GM19238 (cell line): ENCODE results near the gene CCDC57.
"Not testable (repeated sequence)": the region's sequence is repeated elsewhere in the genome, so short reads cannot be mapped to it uniquely, and the experiment has no call there.

Source experiments
- DNase-seq: peaks from one replicate; pipeline ENCODE4 v3.0.0; 2011; ENCODE audit warnings: low spot score; ENCODE audit not compliant: insufficient read length

Gene CCDC57

DNA sequence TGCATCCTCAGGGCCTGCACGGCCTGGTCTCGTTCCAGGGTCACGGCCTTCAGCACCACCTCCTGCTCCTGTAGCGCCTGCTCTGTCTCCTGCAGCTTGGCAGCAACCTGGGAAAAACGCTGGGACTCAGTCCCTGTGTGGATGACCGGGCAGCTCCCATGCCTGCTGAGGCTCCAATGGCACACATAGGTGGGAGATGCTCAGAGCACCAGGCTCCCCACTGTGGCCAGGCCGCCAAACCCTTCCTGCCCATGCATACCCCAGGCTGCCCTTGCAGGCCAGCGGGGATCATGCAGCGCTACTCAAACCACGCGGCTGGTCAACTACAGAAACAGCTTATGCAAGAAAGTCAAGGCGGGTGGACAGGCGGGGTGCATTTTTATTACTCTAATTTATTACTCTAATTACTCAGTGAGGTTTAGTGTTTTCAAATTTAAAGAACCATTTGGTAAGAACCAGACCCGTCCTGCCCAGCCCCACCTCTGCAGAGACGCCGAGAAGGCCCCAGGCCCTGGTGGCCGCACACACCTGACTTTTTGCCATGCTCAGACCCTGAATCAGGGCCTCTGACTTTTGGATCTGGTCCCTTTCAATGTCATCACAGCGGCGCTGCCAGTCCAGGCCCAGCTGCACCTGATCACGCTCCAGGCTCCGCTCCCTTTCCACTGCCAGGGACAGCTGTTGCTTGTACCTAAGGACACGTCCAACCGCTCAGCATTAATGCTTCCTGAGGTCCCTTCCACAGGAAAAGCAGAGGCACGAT, 34.0 kb downstream of the CCDC57 start:
- DNase-seq, result no peak

DNA sequence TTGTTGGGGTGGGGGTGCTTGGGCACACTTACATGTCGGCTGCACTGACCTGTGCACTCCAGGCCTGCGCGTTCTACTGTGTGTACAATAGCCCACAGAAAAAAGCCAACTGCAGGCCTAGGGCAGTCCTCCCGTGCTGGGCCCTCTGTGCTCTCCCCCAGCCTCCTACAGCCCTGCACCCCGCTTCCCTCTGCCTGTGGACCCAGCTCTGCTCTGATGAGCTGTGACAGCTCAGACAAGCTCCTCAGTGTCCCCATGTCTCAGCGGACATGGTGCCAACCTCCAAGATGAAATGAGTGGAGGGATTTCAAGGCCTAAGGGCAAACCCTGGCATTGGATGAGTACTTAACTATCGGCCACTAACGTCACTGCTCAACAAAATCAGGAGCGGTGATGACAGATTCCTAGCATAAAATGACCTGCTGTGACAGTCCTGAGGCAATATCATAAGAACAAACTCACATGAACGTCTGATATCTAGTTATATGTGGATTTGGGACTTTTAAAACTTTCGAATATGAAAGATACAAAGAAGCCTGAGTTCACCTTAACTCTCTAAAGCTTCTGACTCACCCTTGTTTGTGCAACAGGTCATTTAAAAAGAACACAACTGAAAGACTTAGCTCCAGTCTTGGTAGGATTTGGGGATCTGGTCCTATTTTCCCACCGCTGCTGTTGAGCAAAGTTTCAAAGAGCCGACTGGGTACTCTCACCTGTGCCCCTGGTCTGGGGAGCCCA, 34.7 kb downstream of the CCDC57 start:
- DNase-seq, result no peak

DNA sequence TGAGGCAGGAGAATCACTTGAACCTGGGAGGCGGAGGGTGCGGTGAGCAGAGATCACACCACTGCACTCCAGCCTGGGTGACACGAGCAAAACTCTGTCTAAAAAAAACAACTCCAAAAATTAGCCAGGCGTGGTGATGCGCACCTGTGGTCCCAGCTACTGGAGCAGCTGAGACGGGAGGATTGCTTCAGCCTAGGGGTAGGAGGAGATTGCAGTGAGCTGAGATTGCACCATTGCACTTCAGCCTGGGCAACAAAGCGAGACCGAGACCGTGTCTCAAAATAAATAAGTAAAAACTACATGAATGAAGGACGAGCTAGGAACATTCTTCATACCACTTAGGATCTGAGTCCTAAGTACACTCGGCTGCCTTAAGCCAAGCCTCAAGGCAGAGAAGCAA, 35.4 kb downstream of the CCDC57 start:
- DNase-seq, result no peak

DNA sequence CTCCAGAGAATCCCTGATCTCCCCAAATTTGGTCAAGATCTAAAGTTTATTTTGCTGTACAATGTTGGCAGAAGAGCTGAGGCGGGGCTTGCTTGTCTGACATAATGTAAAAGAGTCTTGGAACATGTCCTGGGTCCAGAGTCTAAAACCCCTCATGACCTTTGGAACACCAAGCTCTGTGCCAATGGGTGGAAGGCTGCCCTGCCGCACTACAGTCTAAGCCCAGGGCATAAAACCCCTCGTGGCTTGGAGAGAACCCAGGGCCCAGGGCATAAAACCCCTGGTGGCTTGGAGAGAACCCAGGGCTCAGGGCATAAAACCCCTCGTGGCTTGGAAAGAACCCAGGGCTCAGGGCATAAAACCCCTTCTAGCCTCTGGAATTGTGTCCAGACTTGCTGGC, 36.7 kb downstream of the CCDC57 start:
- no peak for DNase-seq

DNA sequence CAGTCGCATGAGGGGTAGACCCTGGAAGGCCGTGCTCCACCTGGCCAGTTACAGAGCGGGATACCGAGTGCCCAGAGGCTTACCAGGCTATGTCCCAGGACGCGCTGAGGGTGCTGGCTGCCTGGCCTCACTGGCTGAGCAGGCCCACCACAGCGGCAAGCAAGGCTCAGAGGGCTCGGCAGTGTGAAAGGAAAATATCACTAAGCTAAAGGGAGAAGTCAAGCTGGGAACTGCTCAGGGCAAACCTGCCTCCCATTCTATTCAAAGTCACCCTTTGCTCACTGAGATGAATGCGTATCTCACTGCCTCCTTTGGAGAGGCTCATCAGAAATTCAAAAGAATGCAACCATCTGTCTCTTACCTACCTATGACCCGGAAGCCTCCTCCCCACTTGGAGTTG, 37.4 kb downstream of the CCDC57 start:
- no peak for DNase-seq

DNA sequence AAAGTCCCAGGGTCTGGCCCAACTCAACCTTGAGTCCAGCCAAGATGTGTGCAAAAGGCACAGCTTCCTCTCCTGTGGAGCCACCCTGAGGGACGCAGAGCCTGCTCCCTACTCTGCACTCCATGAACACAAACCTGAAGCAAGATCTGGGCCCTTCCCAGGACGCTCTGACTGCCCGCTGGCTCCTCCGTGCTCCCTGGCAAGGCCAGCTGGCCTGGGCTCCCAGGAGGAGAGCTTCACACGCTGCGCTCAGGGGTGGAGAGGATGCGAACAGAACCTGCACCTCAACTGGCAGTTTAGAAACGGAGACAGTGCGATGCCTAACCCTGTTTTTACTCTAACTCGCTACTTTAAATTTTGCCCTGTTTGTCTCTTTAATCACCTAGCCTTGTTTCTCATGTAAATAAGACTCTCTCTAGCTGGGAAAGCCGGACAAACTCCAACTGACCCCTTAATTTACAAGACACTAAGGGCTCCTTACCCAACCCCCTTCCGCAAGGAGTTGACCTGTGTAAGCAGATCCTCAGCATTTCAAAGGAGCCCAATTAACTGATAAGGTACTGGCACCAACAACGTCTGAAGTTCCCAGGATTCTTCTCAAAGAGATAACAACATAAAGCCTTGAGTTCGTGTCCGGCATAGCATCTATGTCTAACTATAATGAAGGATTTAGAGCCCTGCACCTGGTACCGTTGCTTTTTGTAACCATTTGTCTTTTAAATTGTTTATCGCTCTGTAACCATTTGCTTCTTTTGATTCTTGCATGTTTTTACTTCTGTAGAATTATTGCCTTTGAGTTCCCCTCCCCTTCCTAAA, 38.4 kb downstream of the CCDC57 start:
- not testable (repeated sequence) for DNase-seq

DNA sequence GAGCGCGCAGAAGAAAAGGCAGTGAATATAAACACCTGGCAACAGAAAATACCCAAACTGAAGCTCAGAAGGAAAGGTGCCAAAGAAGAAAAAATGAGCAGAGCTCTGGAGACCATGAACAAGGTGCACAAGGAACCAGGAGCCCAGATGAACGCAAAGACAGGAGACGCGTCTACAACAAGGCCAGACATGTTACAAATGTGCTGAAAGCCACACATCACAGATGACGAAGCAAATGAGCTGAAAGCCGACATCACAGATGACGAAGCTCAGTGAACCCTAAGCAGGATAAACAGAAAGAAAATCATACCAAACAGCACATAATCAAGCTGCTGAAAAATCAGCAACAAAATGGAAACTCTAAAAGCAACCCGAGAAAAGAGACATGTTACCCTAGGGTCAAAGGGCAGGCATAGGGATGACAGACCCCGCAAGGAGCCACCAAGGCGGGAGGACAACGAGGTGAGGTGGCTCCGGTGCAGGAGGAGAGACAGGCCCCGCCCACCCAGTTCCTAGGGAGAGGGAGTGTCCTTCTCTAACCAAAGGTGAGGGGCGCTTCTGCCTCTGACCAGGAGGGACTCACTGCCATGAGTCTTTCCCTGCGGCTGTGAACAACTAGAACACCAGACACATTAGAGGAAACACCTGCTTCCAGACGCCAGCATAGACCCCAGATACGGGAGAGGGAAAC, 39.1 kb downstream of the CCDC57 start:
- DNase-seq, result no peak

DNA sequence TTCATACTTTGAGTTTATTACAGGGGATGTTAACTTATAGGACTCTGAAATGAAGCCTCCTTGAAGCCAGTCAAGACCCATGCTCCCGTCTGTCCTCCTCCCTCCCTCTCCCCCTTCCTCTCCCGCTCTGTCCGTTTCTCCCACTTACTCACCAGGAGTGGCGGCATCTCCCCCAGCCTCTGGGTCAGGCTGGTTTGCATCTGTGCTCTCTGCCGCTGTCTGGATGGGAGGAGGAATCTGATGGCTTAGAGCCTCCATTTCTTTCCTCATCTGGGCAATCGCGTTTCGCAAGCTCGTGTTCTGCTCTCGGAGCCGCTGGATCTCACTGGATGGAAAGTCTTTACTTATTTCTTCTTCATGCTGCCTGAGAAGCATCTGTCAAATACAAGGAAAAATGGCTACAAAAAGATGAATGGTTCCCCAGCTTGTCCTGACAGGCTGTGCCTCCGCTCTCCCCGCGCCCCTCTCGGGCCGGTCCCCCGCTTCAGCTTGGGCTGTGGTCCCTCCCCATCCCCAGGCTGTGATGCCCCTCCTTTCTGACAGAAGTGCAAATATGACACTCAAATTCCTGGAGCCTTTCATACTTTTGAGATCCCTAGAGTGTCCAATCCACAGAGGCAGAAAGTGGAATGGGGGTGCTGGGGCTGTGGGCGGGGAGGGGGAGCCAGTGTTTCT, 40.0 kb downstream of the CCDC57 start:
- DNase-seq, result no peak

DNA sequence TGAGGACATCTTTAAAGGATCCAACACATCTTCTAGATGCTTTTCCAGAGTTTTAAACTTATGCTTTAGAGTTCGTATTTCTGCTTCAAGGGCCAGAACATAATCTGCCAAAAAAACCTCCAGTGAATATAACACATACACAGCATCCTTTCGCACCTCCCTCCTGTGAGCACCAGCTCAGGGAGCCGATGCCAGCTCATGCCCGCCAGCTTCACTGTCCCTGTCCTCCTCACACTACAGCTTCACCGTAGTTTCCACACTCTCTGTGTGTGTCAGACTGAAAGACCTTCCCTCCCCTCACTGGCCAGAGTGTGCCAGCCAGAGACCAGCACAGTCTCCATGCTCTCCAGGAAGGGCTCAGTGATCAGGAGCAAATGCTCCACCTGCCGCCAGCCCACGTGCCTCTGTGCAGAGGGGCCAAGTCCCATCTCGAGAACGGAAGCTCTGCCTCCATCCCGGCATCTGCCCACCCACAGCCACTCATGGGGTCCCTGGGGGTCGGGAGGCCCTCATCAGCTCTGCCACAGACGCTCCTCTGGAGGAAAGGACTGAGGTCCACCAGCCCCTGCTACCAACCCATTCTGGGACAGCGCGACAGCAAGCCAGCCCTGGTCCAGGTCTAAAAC, 40.8 kb downstream of the CCDC57 start:
- no peak for DNase-seq

DNA sequence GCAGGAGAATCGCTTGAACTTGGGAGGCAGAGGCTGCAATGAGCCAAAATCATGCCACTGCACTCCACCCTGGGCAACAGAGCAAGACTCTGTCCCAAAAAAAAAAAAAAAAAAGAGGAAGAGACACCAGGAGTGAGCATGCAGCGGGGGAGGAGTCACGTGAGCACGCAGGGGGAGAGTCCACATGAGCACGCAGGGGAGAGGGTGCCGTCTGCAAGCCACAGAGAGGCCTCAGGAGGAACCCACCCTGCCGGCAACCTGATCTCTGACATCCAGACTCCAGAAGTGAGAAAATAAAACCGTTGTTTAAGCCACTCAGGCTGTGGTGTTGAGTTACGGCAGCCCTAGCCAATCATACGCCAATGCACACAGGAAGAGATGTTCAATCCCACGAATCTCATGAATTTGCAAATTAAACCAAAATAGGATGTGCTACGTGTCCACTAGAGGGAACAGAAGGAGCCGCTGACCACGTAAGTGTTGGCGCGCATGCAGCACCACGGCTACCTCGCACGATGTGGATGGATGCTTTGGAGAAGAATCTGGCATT, 42.2 kb downstream of the CCDC57 start:
- no peak for DNase-seq

DNA sequence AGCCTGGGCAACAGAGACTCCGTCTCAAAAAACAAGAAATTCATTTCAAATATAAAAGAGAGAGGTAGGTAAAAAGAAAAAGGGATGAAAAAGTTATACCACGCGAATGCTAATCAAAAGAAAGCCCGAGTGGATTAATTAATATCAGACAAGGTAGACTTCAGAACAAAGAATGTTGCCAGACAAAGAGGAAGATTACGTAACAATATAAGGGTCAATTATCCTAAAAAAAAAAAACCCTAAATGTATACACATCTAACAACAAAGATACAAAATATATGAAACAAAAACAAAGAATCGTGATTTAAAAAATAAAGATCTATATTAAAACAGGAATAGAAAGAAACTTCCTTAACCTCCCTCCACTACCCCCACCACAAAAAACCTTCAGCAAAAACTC, 44.1 kb downstream of the CCDC57 start:
- DNase-seq, result no peak

DNA sequence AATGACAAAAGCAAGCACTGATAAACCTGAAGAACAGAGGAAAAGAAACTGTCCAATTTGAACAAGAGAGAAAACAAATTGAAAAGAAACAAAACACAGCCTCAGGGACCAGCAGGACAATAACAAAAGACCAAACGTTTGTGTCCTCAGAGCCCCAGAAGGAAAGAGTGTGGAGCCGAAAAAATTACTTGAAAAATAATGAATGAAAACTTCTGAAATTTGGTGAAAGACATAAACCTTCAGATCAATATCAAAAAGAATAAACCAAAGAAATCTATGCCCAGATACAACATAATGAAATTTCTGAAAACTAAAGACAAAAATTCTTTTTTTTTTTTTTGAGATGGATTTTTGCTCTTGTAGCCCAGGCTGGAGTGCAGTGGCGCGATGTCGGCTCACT, 45.6 kb downstream of the CCDC57 start:
- DNase-seq, result no peak

DNA sequence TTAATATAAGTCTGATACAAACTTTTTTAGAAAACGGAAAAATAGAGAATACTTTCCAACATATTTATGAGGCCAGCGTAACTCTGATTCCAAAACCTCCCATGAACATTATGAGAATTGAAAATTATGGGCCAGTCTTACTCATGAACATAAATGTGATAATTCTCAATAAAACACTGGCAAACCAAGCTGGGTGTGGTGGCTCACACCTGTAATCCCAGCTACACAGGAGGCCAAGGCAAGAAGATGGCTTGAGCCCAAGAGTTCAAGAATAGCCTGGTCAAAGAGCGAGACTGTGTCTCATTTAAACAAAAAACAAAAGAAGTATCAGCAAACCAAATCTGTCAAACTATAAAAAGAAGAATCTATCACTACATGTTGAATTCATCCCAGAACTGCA, 47.8 kb downstream of the CCDC57 start:
- DNase-seq, result no peak

DNA sequence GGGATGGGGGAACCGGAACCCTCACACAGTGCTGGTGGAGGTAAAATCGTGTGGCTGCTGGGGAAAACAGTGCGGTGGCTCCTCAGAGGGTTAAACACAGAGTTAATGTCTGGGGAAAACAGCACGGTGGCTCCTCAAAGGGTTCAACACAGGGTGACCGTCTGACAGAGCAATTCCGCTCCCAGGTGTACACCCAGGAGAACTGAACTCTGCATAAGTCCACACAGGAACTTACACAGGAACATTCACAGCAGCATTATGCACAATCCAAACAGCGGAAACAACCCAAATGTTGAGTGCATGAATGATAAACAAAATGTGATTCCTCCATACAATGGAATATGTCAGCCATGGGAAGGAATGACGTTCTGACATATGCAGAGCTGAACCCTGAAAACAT, 51.4 kb downstream of the CCDC57 start:
- DNase-seq, result no peak

DNA sequence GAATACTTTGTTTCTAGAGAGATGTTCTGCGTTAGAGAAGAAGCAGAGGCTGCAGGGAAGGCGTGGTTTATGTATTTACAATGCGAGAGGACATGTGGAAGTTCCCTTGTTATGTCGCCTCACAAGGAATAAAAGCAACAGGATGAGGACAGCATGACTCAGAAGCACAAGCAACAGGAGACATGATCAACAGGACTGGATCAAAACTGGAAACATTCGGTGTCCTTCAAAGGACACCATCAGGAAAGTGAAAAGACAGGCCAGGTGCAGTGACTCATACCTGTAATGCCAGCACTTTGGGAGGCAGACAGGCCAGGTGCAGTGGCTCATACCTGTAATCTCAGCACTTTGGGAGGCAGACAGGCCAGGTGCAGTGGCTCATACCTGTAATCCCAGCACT, 52.6 kb downstream of the CCDC57 start:
- no peak for DNase-seq

DNA sequence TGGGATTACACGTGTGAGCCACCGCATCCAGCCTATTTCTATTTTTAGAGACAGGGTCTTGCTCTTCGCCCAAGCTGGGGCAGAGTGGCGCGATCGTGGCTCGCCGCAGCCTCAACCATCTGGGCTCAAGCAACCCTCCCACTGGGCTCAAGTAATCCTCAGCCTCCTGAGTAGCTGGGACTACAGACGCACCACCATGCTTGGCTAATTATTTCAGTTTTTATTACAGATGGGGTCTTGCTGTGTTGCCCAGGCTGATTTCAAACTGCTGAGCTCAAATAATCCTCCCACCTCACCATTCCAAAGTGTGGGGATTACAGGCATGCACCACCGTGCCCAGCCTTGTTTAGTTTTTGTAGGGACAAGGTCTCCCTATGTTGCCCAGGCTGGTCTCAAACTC, 53.8 kb downstream of the CCDC57 start:
- no peak for DNase-seq

DNA sequence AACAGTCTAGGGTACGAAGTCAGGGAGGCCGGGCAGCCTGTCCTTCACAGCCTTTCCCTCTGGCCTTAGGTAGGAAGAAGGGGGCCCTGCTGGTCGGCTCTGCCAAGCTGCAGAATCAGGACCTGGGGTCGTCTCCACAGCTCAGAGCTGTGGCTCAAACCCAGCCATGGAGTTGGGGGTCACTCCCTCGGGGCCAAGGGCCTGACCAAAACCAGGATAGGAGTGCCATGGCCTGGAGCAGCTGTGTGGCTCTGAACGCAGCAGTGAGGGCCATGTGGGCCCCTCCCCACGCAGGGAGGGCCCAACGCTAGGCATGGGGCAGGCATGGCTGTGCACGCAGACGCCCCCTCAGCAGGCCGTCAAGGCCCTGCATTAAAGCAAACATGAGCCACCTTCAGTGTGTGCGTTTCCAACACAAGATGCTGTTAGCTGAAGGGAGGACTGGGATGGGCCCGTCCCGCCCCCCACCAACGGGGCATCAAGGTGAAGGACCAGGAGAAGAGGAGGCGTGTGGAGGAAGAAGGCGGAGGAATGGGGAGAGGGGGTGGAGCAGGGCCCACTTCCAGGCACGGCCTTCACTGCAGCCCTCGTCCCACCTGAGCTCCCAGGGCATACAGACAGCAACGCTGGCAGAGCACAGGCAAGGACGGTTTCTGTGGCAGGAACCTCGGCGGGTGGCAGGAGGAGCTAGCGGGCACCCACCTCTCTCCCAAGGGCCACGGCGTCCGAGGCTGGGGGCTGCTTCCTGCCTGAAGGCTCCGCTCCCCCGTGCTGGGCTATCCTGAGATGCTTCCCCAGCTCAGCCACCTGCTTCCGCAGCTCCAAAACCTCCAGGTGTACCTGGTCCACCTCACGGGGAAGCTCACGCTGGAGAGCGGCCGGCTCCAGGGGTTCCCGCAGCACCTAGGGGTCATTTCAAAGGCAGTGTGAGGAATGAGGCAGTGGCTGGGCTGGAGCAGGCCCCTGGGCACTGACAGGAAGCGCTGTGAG, 55.3 kb downstream of the CCDC57 start:
- DNase-seq, result no peak

DNA sequence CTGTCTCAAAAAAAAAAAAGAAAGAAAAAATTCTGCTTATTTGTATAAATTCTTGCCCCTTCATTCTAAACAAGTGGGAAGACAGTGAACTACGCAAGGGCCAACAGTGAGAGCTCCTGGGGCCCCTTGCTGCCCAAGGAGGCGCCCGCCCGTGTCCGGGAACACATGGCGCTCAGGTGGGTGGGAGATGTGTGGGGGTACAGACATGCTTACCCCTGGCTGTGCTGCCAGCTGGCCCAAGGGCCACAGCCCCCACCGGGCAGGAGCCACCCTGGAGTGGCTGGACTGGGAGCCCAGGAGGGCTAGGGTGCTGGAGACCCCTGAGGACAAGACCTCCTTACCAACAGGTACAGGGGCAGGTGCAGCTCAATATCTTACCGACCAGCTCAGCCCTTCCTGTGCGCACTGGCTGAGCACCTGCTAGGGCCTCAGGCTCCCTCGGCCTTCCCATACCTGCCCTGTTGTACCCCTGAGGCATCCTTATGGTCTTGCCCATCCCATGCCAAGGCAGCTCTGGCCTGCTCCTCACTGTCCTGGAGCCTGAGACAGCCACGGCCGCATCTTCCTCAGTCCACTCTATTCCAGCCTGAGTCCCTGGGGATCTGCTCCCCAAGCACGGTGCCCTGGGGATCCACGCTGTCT, 56.2 kb downstream of the CCDC57 start:
- DNase-seq, result no peak

DNA sequence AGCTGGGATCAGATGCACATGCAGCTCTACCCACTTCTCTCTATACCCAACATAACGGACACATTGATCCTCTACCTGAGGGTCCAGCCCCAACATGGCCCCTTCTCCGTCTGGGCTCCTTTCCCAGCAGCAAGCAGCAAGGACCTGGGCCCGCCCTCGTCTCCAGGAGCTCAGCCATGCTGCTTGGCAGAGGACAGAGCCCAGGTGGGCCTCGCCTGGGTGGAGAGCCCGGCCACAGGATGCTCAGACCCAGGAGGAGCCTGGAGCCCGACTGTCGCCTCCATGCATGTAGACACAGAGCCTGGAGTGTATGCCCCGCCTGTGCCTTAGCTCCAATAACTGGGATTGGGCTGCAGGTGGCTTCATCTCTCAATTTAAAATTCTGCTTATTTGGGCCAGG, 57.0 kb downstream of the CCDC57 start:
- DNase-seq, result no peak
